ENCODE measurements around the gene DCHS1.

DNA sequence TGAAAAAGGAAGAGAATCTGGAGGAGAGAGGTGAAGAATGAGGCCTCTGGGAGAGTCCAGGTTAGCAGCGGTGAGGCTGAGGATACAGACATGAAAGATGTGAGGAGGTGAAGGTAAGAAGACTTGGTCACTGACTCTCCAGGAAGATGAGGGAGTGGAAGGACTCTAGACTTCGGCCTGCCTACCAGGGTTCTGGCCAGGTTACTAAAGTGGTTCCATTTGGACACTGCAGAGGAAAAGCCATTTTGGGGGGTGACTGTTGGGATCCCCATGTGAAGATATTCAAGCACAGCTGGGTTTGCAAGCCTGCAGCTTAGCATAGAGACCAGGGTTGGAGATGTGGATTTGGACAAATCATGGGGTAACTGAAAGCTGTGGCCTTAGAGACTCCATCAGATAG, 7.8 kb downstream of the DCHS1 start:
- TF ChIP-seq, protein P1, sequence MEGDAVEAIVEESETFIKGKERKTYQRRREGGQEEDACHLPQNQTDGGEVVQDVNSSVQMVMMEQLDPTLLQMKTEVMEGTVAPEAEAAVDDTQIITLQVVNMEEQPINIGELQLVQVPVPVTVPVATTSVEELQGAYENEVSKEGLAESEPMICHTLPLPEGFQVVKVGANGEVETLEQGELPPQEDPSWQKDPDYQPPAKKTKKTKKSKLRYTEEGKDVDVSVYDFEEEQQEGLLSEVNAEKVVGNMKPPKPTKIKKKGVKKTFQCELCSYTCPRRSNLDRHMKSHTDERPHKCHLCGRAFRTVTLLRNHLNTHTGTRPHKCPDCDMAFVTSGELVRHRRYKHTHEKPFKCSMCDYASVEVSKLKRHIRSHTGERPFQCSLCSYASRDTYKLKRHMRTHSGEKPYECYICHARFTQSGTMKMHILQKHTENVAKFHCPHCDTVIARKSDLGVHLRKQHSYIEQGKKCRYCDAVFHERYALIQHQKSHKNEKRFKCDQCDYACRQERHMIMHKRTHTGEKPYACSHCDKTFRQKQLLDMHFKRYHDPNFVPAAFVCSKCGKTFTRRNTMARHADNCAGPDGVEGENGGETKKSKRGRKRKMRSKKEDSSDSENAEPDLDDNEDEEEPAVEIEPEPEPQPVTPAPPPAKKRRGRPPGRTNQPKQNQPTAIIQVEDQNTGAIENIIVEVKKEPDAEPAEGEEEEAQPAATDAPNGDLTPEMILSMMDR (IDR thresholded peaks at IDR 0.05): no peak
- TF ChIP-seq, protein P2, sequence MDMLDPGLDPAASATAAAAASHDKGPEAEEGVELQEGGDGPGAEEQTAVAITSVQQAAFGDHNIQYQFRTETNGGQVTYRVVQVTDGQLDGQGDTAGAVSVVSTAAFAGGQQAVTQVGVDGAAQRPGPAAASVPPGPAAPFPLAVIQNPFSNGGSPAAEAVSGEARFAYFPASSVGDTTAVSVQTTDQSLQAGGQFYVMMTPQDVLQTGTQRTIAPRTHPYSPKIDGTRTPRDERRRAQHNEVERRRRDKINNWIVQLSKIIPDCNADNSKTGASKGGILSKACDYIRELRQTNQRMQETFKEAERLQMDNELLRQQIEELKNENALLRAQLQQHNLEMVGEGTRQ (IDR thresholded peaks at IDR 0.05): no peak
- TF ChIP-seq EP300 (IDR thresholded peaks at IDR 0.05): no peak

Data from A549 (cell line).